ENCODE results near the gene DAW1.
"Not testable (repeated sequence)": the region's sequence is repeated elsewhere in the genome, so short reads cannot be mapped to it uniquely, and the experiment has no call there.

Gene DAW1

GRCh38 chr2:227871375-227871791 lies at the start of gene DAW1:
TSS of gene DAW1 (plus strand) at chr2:227871631. CDS start at chr2:227871690, 59 bp downstream.
- no peak for DNase-seq

GRCh38 chr2:227822416-227823003 lies 48.9 kb upstream of the DAW1 start:
- no peak for DNase-seq

- no peak for DNase-seq
Observed at GRCh38 chr2:227823922-227824321, 47.5 kb upstream of the DAW1 start.

GRCh38 chr2:227824711-227825110 lies 46.7 kb upstream of the DAW1 start:
- DNase-seq, result no peak

GRCh38 chr2:227826019-227826521 lies 45.4 kb upstream of the DAW1 start:
- no peak for DNase-seq

GRCh38 chr2:227826563-227826962 lies 44.9 kb upstream of the DAW1 start:
- DNase-seq, result no peak

GRCh38 chr2:227827143-227827542 lies 44.3 kb upstream of the DAW1 start:
- DNase-seq, result no peak

- DNase-seq, result no peak
Observed at GRCh38 chr2:227828477-227828912, 42.9 kb upstream of the DAW1 start.

- DNase-seq, result no peak
Observed at GRCh38 chr2:227829337-227829736, 42.1 kb upstream of the DAW1 start.

- no peak for DNase-seq
Observed at GRCh38 chr2:227834423-227834822, 37.0 kb upstream of the DAW1 start.

- no peak for DNase-seq
Observed at GRCh38 chr2:227834916-227835650, 36.3 kb upstream of the DAW1 start.

GRCh38 chr2:227839339-227840129 lies 31.9 kb upstream of the DAW1 start:
- DNase-seq, result not testable (repeated sequence)

- DNase-seq, result no peak
Observed at GRCh38 chr2:227846831-227847230, 24.6 kb upstream of the DAW1 start.

GRCh38 chr2:227848146-227848545 lies 23.3 kb upstream of the DAW1 start:
- no peak for DNase-seq

GRCh38 chr2:227848586-227848985 lies 22.8 kb upstream of the DAW1 start:
- no peak for DNase-seq

GRCh38 chr2:227849906-227850305 lies 21.5 kb upstream of the DAW1 start:
- DNase-seq, result no peak

GRCh38 chr2:227853204-227853629 lies 18.2 kb upstream of the DAW1 start:
- no peak for DNase-seq

- no peak for DNase-seq
Observed at GRCh38 chr2:227853765-227854271, 17.6 kb upstream of the DAW1 start.

GRCh38 chr2:227855440-227855839 lies 16.0 kb upstream of the DAW1 start:
- no peak for DNase-seq

GRCh38 chr2:227856697-227857096 lies 14.7 kb upstream of the DAW1 start:
- DNase-seq, result no peak

GRCh38 chr2:227860221-227860641 lies 11.2 kb upstream of the DAW1 start:
- no peak for DNase-seq

- no peak for DNase-seq
Observed at GRCh38 chr2:227861011-227861410, 10.4 kb upstream of the DAW1 start.

GRCh38 chr2:227862227-227862740 lies 9.1 kb upstream of the DAW1 start:
- DNase-seq, result peak; percentile 17 to 32
